ENCODE results near the gene EPM2AIP1.
"Not testable (repeated sequence)": the region's sequence is repeated elsewhere in the genome, so short reads cannot be mapped to it uniquely, and the experiment has no call there.

Gene EPM2AIP1

GRCh38 chr3:36992806-36993325, at the start of gene EPM2AIP1:
Gene EPM2AIP1 (minus strand): TSS chr3:36993131. CDS start chr3:36993077, 54 bp downstream.
- no peak for DNase-seq

DNA sequence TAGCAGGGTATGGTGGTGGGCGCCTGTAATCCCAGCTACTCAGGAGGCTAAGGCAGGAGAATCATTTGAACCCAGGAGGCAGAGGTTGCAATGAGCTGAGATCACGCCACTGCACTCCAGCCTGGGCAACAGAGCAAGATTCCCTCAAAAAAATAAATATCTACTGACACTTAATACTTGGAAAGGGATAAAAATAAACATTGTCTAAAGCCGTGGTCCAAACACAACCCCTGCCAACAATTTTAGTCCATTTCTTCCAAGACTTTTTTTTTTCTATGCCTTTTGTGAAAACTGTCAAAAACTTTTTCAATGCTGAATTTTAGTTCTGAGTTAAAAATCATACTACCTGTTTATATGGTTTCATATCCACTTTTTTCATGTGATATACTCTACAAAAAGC, 49.8 kb upstream of the EPM2AIP1 start:
- not testable (repeated sequence) for DNase-seq

- no peak for DNase-seq
Observed at GRCh38 chr3:37041546-37042195, 48.7 kb upstream of the EPM2AIP1 start.

GRCh38 chr3:37040231-37040630, 47.3 kb upstream of the EPM2AIP1 start:
- DNase-seq: no peak

DNA sequence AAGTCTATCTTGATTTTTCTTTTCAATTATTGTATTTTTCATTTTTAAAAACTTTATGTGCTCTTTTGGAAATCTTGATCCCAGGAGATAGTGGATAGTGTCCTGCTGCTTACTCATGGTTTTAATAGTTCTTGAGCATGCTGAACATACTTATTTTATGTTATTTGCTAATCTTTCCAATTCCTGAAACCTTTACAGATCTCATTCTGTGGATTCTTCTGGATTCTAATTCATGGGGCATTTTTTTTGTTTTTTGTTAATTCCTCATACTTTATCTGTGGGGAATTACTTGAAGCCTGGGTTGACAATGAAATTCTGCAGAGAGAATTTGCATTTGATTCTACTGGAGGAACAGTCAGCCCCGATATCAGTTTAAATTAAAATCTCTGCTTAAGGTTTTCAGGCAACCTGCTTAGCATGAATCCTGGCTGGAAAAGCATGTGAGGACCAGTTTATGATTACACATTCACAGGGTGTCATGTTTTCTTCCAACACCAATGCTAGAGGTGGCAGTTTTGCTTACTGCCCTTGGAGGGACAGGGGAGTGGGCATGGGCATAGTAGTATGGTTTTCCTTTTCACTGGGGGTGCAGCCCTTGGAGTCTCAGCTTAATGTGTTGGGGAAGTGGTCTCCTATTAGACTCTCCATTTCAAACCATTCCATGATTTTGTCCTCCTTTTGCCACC, 46.4 kb upstream of the EPM2AIP1 start:
- no peak for DNase-seq

GRCh38 chr3:37037352-37037751, 44.4 kb upstream of the EPM2AIP1 start:
- no peak for DNase-seq

DNA sequence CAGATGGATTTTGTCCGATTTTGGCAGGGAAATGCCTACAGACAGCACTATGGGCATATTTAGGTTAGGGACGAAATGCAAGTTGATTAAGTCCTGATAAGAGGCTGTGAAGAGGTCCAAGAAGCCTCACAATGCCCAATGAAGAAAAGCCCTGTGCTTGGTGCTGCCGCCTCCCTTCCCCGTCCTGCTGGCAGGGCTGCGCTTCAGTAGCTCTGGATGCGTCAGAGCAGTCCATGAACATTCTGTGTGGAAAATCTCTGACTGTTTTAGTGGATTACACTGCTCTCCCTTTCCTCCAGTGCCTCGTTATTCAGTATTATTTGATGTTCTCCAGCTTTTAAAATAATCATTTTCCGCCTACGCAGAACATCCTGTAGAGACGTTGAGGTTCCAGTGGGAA, 40.0 kb upstream of the EPM2AIP1 start:
- DNase-seq: no peak

GRCh38 chr3:37031096-37031682, 38.3 kb upstream of the EPM2AIP1 start:
- no peak for DNase-seq

GRCh38 chr3:37030588-37030987, 37.7 kb upstream of the EPM2AIP1 start:
- DNase-seq: no peak

GRCh38 chr3:37029516-37030163, 36.7 kb upstream of the EPM2AIP1 start:
- DNase-seq: no peak

DNA sequence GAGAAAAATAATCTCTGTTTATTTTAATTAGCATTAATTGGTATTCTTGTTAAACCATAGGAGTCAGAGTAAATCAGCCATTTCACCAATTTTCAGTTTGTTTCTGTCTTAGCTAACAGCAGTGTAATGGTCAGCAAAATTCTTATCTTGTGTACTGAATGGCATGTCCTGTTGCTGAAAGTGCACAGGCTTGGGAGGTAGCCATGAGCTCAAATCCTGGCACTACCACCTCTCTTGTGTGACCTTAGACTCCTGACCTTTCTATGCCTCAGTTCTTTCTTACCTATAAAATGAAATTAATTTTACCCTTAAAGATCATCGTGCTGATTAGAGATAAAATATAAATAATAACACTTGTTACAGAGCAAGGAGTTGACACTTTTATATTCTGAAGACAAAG, 36.2 kb upstream of the EPM2AIP1 start:
- no peak for DNase-seq

GRCh38 chr3:37028329-37028728, 35.4 kb upstream of the EPM2AIP1 start:
- DNase-seq: no peak

DNA sequence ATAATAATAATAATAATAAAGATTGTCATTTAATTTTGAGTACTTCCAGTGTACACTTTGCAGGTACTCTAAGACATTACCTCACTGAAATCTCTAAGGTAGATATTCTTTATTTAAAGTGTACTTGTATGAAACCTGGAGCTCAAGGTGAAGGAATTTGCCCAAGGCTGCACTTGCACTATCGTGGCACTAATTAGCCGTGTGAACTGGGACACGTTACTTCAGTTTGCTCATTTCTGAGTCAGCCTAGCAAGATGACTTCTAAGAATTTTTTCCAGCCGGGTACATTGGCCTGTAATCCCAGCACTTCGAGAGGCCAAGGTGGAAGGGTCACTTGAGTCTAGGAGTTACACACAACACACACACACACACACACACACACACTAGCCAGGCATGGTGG, 33.9 kb upstream of the EPM2AIP1 start:
- no peak for DNase-seq

DNA sequence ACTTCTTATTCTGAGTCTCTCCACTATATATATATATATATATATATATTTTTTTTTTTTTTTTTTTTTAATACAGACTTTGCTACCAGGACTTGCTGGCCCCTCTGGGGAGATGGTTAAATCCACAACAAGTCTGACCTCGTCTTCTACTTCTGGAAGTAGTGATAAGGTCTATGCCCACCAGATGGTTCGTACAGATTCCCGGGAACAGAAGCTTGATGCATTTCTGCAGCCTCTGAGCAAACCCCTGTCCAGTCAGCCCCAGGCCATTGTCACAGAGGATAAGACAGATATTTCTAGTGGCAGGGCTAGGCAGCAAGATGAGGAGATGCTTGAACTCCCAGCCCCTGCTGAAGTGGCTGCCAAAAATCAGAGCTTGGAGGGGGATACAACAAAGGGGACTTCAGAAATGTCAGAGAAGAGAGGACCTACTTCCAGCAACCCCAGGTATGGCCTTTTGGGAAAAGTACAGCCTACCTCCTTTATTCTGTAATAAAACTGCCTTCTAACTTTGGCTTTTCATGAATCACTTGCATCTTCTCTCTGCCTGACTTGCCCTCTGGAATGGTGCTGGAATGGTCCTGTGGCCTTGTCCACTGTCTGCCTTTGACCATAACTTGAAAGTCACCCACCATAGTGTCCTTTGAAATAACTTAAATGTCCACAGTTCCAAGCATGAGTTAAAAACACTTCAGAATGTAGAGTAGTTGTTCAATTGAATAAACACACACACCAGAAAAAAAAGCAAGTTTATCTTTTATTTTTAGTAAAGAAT, 32.8 kb upstream of the EPM2AIP1 start:
- DNase-seq: no peak

DNA sequence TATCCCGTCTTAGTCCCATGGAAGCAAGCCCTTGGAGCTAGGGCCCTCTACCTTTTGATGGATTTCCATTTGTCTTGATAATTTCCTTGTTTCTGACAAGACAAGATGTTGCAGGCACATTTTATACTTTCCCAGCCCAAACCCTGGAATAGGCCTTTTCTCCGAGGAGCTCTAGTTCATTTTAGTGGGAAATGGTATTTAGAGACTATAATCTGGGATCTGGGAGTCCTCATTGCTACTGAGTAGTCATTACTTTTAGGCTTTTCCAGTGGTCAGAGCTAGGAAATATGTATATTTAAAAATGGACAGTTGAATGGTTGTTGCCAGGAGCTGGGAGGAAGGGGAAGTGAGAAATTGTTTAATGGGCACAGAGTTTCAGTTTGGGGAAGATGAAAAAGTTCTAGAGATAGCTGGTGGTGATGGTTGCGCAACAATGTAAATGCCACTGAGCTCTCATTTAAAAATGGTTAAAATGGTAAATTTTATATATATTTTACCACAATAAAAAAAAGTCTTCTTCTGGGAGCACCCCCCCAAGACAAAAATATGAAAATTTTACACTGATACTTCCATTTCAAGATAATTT, 32.0 kb upstream of the EPM2AIP1 start:
- DNase-seq: no peak

DNA sequence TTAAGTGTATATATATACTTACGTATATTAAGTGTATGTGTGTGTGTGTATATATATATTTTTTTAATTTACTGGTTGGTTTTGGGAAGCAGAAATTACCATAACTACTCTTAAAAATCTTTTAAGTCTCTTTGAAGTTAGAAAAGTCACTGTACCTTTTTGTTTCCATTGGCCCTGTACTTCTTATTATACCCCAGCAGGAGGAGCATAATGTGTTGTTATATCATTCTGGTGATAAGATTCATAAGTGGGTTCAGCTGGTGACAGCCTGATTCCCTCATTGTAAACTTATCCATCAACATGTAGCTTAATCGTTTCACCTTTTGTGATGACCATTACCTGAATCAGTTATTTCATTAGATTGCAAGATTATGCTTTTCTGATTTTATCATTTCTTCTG, 31.2 kb upstream of the EPM2AIP1 start:
- DNase-seq: no peak

DNA sequence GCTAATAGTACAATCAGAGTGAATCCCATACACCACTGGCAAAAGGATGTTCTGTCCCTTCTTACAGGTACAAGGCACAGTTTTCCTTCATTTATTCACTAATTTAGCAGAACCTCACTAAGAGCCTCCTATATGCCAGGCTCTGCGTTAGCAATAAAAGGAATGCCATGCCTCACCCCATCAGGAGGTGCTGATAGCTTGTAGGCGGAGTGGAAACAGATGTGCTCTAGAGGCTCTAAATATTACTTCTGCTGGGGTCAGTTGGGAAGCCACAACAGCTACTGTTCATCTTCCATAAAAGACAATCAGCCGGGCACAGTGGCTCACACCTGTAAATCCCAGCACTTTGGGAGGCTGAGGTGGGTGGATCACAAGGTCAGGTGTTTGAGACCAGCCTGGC, 24.8 kb upstream of the EPM2AIP1 start:
- no peak for DNase-seq

DNA sequence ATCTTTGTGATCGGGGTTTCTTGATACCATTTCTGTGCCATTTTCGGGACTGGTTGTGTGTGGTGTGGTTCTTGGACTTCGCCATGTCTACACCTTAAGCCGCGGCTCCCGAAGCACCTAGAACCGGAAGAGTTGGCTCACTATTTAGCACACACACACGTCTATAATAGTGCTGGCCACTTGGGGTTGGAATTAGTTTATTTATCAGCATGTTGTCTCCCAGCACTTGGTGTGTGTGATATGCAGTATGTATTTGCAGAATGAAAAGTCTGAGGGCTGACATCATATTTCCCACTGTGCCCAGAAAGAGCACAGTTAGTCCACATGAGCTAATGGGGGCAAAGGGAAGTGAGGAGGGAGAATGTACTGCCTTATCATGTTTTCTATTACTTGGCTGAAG, 24.0 kb upstream of the EPM2AIP1 start:
- no peak for DNase-seq

DNA sequence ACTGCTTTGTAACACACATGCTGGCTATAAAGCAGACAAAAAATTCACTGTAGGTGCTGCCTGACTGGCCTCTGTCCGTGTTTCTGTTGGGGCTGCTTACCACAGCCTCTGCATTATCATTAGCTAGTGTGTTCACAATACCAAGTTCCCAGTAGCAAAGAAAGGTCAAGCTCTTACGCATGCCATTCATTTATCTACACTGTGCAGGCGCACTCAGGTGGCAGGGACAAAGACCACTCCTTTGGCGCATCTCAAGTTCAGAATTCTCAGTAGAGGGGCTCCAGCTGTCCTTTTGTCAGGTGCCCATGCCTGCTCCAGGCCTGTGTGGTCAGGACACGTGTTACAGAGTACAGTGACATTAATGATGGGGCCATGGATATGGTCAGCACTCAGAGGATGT, 22.7 kb upstream of the EPM2AIP1 start:
- no peak for DNase-seq

GRCh38 chr3:37014620-37015019, 21.7 kb upstream of the EPM2AIP1 start:
- no peak for DNase-seq

DNA sequence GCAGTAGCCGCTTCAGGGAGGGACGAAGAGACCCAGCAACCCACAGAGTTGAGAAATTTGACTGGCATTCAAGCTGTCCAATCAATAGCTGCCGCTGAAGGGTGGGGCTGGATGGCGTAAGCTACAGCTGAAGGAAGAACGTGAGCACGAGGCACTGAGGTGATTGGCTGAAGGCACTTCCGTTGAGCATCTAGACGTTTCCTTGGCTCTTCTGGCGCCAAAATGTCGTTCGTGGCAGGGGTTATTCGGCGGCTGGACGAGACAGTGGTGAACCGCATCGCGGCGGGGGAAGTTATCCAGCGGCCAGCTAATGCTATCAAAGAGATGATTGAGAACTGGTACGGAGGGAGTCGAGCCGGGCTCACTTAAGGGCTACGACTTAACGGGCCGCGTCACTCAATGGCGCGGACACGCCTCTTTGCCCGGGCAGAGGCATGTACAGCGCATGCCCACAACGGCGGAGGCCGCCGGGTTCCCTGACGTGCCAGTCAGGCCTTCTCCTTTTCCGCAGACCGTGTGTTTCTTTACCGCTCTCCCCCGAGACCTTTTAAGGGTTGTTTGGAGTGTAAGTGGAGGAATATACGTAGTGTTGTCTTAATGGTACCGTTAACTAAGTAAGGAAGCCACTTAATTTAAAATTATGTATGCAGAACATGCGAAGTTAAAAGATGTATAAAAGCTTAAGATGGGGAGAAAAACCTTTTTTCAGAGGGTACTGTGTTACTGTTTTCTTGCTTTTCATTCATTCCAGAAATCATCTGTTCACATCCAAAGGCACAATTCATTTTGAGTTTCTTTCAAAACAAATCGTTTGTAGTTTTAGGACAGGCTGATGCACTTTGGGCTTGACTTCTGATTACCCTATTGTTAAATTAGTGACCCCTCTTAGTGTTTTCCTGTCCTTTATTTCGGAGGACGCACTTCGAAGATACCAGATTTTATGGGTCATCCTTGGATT, 674 bp upstream of the EPM2AIP1 start, which contains the start of gene MLH1:
MLH1 (plus strand) TSS at position 193 of the 958 bp plus-strand sequence; CDS start at position 223, 30 bp downstream.
- no peak for DNase-seq
